ENCODE results near the gene ADAM22. TPM values are rescaled to one million over a fixed set of nuclear protein-coding genes. Genes with fewer than 3 reads are reported as not detected.

Gene ADAM22
- total and polyA plus RNA-seq, 7 experiments from 2014 or later: 0.79 to 7.1 (median 2.5) TPM

GRCh38 chr7:88205179-88205578 is 271.1 kb downstream of the ADAM22 start:
- H3K27ac Mint-ChIP-seq: peak overlapping the region in 1 of 9 donors; percentile 60
- no peak for DNase-seq
- H3K27me3 ChIP-seq (ENCODE audit: control insufficient read depth in 2 of 2, insufficient read depth in 2 of 2, low read length in 2 of 2): no peaks in the 10 kb centered on the region
- H3K4me3 Mint-ChIP-seq: no peak overlapping the region
- no peaks in the 10 kb centered on the region for H3K4me1 ChIP-seq (ENCODE audit: control insufficient read depth in 2 of 2, insufficient read depth in 2 of 2, low read length in 2 of 2)
- H3K27me3 Mint-ChIP-seq: no peaks in the 10 kb centered on the region
- H3K9me3 ChIP-seq (ENCODE audit: control insufficient read depth in 2 of 3, low read length in 3 of 3): no peaks in the 10 kb centered on the region
- peaks cover 0 to 3% (median 0%) of the 10 kb centered on the region in 7 donors for H3K4me1 Mint-ChIP-seq
- H3K9me3 Mint-ChIP-seq: no peaks in the 10 kb centered on the region
- H3K4me3 ChIP-seq (ENCODE audit: low read length): no peak overlapping the region
- intact Hi-C loops (cut with micrococcal nuclease): no loop called here
- no peak for ATAC-seq
- H3K27ac ChIP-seq (ENCODE audit: low read depth, low read length): no peak overlapping the region
- CTCF ChIA-PET: no interaction called here
- H3K36me3 Mint-ChIP-seq: peaks cover 16 to 53% (median 35%) of the 10 kb centered on the region in 5 donors
- POLR2A ChIA-PET: no interaction called here
- H3K36me3 ChIP-seq (ENCODE audit: control insufficient read depth in 2 of 3, insufficient read depth in 3 of 3, low read length in 3 of 3): peaks cover 15 to 62% (median 19%) of the 10 kb centered on the region in 3 experiments

DNA sequence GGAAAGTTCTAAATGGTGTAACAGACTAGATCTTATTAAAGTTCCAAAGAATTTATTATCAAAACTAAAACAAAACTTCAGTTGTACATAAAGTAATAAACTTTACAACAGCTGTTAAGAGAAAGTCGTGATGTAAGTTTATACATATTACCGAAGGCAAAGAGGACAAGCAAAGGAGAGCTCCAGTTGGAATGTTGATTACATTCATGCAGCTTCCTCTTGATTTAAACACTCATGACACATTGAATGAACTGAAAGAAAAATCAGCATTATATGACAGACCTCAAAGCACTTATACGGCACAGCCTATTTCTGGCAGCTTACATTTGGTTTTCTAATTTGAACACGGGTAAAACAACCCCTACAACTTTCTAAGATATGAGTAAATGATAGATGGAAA is 272.2 kb downstream of the ADAM22 start:
- no peak overlapping the region for H3K27ac Mint-ChIP-seq
- ChIA-PET POLR2A (interaction anchor here (0.7 kb wide), 1 partner anchor 8 kb away, joined by 3 read pairs; no protein-coding TSS in a partner anchor), CTCF (no interaction called here)
- no peaks in the 10 kb centered on the region for H3K27me3 Mint-ChIP-seq
- peaks cover 0 to 3% (median 0%) of the 10 kb centered on the region in 7 donors for H3K4me1 Mint-ChIP-seq
- H3K4me3 Mint-ChIP-seq: no peak overlapping the region
- H3K4me3 ChIP-seq (ENCODE audit: low read length): no peak overlapping the region
- H3K9me3 Mint-ChIP-seq: no peaks in the 10 kb centered on the region
- H3K36me3 ChIP-seq (ENCODE audit: control insufficient read depth in 2 of 3, insufficient read depth in 3 of 3, low read length in 3 of 3): peaks cover 15 to 67% (median 19%) of the 10 kb centered on the region in 3 experiments
- no peaks in the 10 kb centered on the region for H3K27me3 ChIP-seq (ENCODE audit: control insufficient read depth in 2 of 2, insufficient read depth in 2 of 2, low read length in 2 of 2)
- H3K9me3 ChIP-seq (ENCODE audit: control insufficient read depth in 2 of 3, low read length in 3 of 3): no peaks in the 10 kb centered on the region
- DNase-seq (no peak), ATAC-seq (no peak)
- no peaks in the 10 kb centered on the region for H3K4me1 ChIP-seq (ENCODE audit: control insufficient read depth in 2 of 2, insufficient read depth in 2 of 2, low read length in 2 of 2)
- H3K27ac ChIP-seq (ENCODE audit: low read depth, low read length): no peak overlapping the region
- intact Hi-C loops (cut with micrococcal nuclease): no loop called here
- peaks cover 16 to 54% (median 35%) of the 10 kb centered on the region in 5 donors for H3K36me3 Mint-ChIP-seq

DNA sequence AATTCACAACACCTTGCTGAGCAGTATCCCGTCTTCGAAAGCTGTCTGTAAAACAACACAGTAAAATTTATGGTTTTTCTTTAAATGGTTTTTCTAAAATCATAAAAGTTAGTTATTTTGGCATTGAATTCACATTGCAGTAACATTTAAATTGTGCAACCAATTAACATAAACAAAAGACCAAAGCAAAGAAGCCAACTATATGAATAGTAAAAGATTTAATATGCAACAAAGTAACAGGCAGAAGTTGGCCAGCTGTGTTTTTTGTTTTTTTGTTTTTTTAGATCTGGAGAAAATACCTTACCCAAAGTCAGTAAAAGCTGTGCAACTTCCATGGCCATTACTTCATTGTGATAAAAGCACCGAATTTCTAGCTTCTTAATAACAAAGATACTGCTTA is 274.5 kb downstream of the ADAM22 start:
- H3K4me3 Mint-ChIP-seq: no peak overlapping the region
- peaks cover 15 to 83% (median 19%) of the 10 kb centered on the region in 3 experiments for H3K36me3 ChIP-seq (ENCODE audit: control insufficient read depth in 2 of 3, insufficient read depth in 3 of 3, low read length in 3 of 3)
- H3K9me3 ChIP-seq (ENCODE audit: control insufficient read depth in 2 of 3, low read length in 3 of 3): no peaks in the 10 kb centered on the region
- peaks cover 0 to 9% (median 6%) of the 10 kb centered on the region in 7 donors for H3K4me1 Mint-ChIP-seq
- H3K27me3 ChIP-seq (ENCODE audit: control insufficient read depth in 2 of 2, insufficient read depth in 2 of 2, low read length in 2 of 2): no peaks in the 10 kb centered on the region
- ChIA-PET POLR2A (interaction anchor here (1.8 kb wide), 1 partner anchor 10 kb away, joined by 4 read pairs; no protein-coding TSS in a partner anchor), CTCF (interaction anchor here (1.0 kb wide), 1 partner anchor 9 kb away, joined by 3 read pairs; no protein-coding TSS in a partner anchor)
- ATAC-seq (no peak), DNase-seq (no peak)
- H3K36me3 Mint-ChIP-seq: peaks cover 16 to 61% (median 34%) of the 10 kb centered on the region in 5 donors
- H3K9me3 Mint-ChIP-seq: no peaks in the 10 kb centered on the region
- H3K4me1 ChIP-seq (ENCODE audit: control insufficient read depth in 2 of 2, insufficient read depth in 2 of 2, low read length in 2 of 2): no peaks in the 10 kb centered on the region
- intact Hi-C loops (cut with micrococcal nuclease): no loop called here
- no peak overlapping the region for H3K27ac ChIP-seq (ENCODE audit: low read depth, low read length)
- no peak overlapping the region for H3K27ac Mint-ChIP-seq
- no peak overlapping the region for H3K4me3 ChIP-seq (ENCODE audit: low read length)
- H3K27me3 Mint-ChIP-seq: no peaks in the 10 kb centered on the region

DNA sequence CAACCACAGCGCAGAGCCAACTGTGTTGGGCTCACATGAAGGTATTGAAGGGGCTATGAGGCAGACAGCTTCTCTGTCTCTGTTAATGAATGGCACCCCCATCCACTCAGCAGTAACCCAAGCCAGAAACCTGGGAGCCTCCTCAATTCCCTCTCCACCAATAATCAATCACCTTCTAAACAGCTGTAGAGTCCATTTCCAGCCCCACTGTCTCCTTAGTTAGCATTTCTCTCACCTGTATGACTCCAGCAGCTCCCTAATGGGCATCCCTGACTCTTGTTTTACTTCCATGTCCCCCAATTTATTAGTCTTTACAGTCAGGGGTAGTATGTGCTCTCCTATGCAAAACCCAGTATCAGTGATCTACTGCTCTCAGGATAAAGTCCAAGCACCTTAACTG is 278.9 kb downstream of the ADAM22 start:
- ATAC-seq (no peak), DNase-seq (no peak)
- H3K4me3 ChIP-seq (ENCODE audit: low read length): no peak overlapping the region
- peaks cover 0 to 63% (median 16%) of the 10 kb centered on the region in 3 experiments for H3K36me3 ChIP-seq (ENCODE audit: control insufficient read depth in 2 of 3, insufficient read depth in 3 of 3, low read length in 3 of 3)
- Mint-ChIP-seq H3K4me3 (no peak overlapping the region), H3K27ac (peak overlapping the region in 2 of 9 donors; percentile 4 to 43), H3K36me3 (peaks cover 10 to 42% (median 23%) of the 10 kb centered on the region in 5 donors), H3K9me3 (no peaks in the 10 kb centered on the region), H3K27me3 (no peaks in the 10 kb centered on the region), H3K4me1 (peaks cover 12 to 37% (median 25%) of the 10 kb centered on the region in 7 donors)
- intact Hi-C loops (cut with micrococcal nuclease): no loop called here
- H3K27ac ChIP-seq (ENCODE audit: low read depth, low read length): no peak overlapping the region
- H3K9me3 ChIP-seq (ENCODE audit: control insufficient read depth in 2 of 3, low read length in 3 of 3): no peaks in the 10 kb centered on the region
- no peaks in the 10 kb centered on the region for H3K27me3 ChIP-seq (ENCODE audit: control insufficient read depth in 2 of 2, insufficient read depth in 2 of 2, low read length in 2 of 2)
- ChIA-PET POLR2A (no interaction called here), CTCF (interaction anchor here (0.6 kb wide), 1 partner anchor 1030 kb away, joined by 4 read pairs; no protein-coding TSS in a partner anchor)
- H3K4me1 ChIP-seq (ENCODE audit: control insufficient read depth in 2 of 2, insufficient read depth in 2 of 2, low read length in 2 of 2): peaks cover 4 to 7% of the 10 kb centered on the region in 2 donors

DNA sequence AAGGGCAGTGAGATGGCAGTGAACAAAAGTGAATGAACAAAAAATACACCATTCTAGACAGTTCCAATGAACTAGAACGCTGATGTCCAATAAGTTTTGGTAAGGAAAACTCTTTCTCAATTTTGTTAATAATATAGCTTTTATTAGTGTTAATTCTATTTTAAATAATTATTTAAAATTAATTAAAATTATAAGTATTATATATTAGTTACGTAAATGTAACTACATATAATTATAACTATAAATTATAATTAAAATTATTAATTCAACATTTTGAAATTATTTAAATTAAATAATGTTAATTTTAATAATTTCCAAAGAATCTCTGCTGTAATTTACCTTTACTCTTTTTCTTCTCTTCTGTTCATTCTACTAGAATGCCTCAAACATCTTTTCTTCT is 280.4 kb downstream of the ADAM22 start:
- H3K4me1 Mint-ChIP-seq: peaks cover 22 to 49% (median 34%) of the 10 kb centered on the region in 7 donors
- Histone ChIP-seq H3K36me3 (ENCODE audit: control insufficient read depth in 2 of 3, insufficient read depth in 3 of 3, low read length in 3 of 3) (peaks cover 0 to 50% (median 5%) of the 10 kb centered on the region in 3 experiments), H3K4me3 (ENCODE audit: low read length) (no peak overlapping the region), H3K9me3 (ENCODE audit: control insufficient read depth in 2 of 3, low read length in 3 of 3) (no peaks in the 10 kb centered on the region), H3K4me1 (ENCODE audit: control insufficient read depth in 2 of 2, insufficient read depth in 2 of 2, low read length in 2 of 2) (peaks cover 7 to 14% of the 10 kb centered on the region in 2 donors), H3K27ac (ENCODE audit: low read depth, low read length) (no peak overlapping the region), H3K27me3 (ENCODE audit: control insufficient read depth in 2 of 2, insufficient read depth in 2 of 2, low read length in 2 of 2) (no peaks in the 10 kb centered on the region)
- no peak for DNase-seq
- ATAC-seq: no peak
- H3K27ac Mint-ChIP-seq: peak overlapping the region in 1 of 9 donors; percentile 38
- H3K9me3 Mint-ChIP-seq: no peaks in the 10 kb centered on the region
- H3K27me3 Mint-ChIP-seq: no peaks in the 10 kb centered on the region
- intact Hi-C loops (cut with micrococcal nuclease): no loop called here
- ChIA-PET POLR2A (interaction anchor here (0.7 to 0.9 kb wide), 2 partner anchors 9 to 12 kb away, joined by 3 read pairs; no protein-coding TSS in a partner anchor), CTCF (no interaction called here)
- peaks cover 10 to 36% (median 18%) of the 10 kb centered on the region in 5 donors for H3K36me3 Mint-ChIP-seq
- H3K4me3 Mint-ChIP-seq: no peak overlapping the region

DNA sequence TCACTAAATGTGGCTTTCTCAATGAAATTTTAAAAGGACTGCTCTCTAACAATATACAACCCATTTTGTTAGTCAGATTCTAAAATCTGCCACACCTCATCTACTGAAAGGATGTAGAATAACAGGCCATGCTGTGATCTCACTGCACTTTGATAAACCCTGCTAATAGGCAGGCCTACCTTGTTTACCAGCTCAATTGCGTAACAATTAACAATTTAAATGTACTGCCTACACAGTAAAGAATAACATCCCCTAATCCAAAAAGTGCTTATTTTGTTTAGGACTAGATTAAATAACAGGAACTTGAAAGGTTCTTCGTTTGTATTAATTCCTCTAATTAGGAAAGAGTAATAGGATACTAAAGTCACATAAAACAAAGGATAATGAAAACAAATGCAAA is 281.2 kb downstream of the ADAM22 start:
- H3K36me3 ChIP-seq (ENCODE audit: control insufficient read depth in 2 of 3, insufficient read depth in 3 of 3, low read length in 3 of 3): peaks cover 0 to 44% (median 5%) of the 10 kb centered on the region in 3 experiments
- ChIA-PET CTCF (no interaction called here), POLR2A (interaction anchor here (0.9 kb wide), 1 partner anchor 9 kb away, joined by 3 read pairs; no protein-coding TSS in a partner anchor)
- no peaks in the 10 kb centered on the region for H3K9me3 Mint-ChIP-seq
- intact Hi-C loops (cut with micrococcal nuclease): loop anchor here (5.0 kb wide), 5 partner anchors 283 to 1392 kb away; partner anchors contain the start of genes ADAM22 (in 1 of the 2), CROT (in 1 of the 2), RUNDC3B (in 1 of the 2) and TMEM243 (in 1 of the 2)
- peak overlapping the region in 2 of 9 donors; percentile 45 to 52 for H3K27ac Mint-ChIP-seq
- no peak overlapping the region for H3K4me3 ChIP-seq (ENCODE audit: low read length)
- peaks cover 7 to 14% of the 10 kb centered on the region in 2 donors for H3K4me1 ChIP-seq (ENCODE audit: control insufficient read depth in 2 of 2, insufficient read depth in 2 of 2, low read length in 2 of 2)
- H3K4me3 Mint-ChIP-seq: no peak overlapping the region
- H3K27ac ChIP-seq (ENCODE audit: low read depth, low read length): no peak overlapping the region
- H3K27me3 Mint-ChIP-seq: no peaks in the 10 kb centered on the region
- no peak for DNase-seq
- no peaks in the 10 kb centered on the region for H3K9me3 ChIP-seq (ENCODE audit: control insufficient read depth in 2 of 3, low read length in 3 of 3)
- ATAC-seq: no peak
- no peaks in the 10 kb centered on the region for H3K27me3 ChIP-seq (ENCODE audit: control insufficient read depth in 2 of 2, insufficient read depth in 2 of 2, low read length in 2 of 2)
- peaks cover 10 to 28% (median 18%) of the 10 kb centered on the region in 5 donors for H3K36me3 Mint-ChIP-seq
- H3K4me1 Mint-ChIP-seq: peaks cover 22 to 49% (median 37%) of the 10 kb centered on the region in 7 donors
